Panc1 (cell line): ENCODE data around the gene TULP4. TPM values are rescaled to one million over a fixed set of nuclear protein-coding genes. Genes with fewer than 3 reads are reported as not detected.

Source experiments
- ATAC-seq: fragments of 200-7000 bp; cut with Tn5 transposase; 2 replicates; pipeline ENCODE4 v1.9.1; 2020; ENCODE audit warnings: mild to moderate bottlenecking, moderate library complexity
- BruUV-seq: library from RNA; stranded (reverse); fragments of 400-500 nt; replicated peaks from 2 replicates; lab custom pipeline; 2021; lab: Mats Ljungman, UMichigan
- CTCF ChIA-PET: fragments of 300-600 bp; sonication (Branson Sonifier 250); formaldehyde crosslinking; loops from one replicate; lab custom pipeline; 2022; ENCODE audit warnings: antibody characterized with exemption; lab: Charles Lee
- POLR2A ChIA-PET: fragments of 300-600 bp; sonication (Branson Sonifier 250); formaldehyde crosslinking; loops from one replicate; lab custom pipeline; 2022; ENCODE audit warnings: antibody characterized with exemption; lab: Charles Lee
- DNase-seq: peaks from one replicate; pipeline ENCODE4 v3.0.0-alpha.2; 2010; ENCODE audit warnings: low read depth, low spot score
- H3K27ac ChIP-seq: 2 replicates; pipeline ENCODE4 v1.5.1; 2011; ENCODE audit warnings: mild to moderate bottlenecking, low read length, inconsistent platforms
- H3K27me3 ChIP-seq: fragments of 200-500 bp; sonication (Bioruptor generic); 2 replicates; pipeline ENCODE4 v1.6.0; 2014; ENCODE audit warnings: low read length, inconsistent platforms; ENCODE audit not compliant: control insufficient read depth, insufficient read depth
- H3K36me3 ChIP-seq: fragments of 200-500 bp; sonication (Bioruptor generic); 2 replicates; pipeline ENCODE4 v1.5.1; 2014; ENCODE audit warnings: inconsistent platforms, mild to moderate bottlenecking, low read length, moderate library complexity; ENCODE audit not compliant: control insufficient read depth, insufficient read depth
- H3K4me1 ChIP-seq: 2 replicates; pipeline ENCODE4 v1.5.1; 2011; ENCODE audit warnings: inconsistent platforms, mild to moderate bottlenecking, low read length, moderate library complexity; ENCODE audit not compliant: control insufficient read depth, insufficient read depth
- H3K4me3 ChIP-seq, 2 experiments: 2 replicates each; pipeline ENCODE4 v1.5.1; 2011 to 2012; ENCODE audit warnings: low read depth in 2 of 2, low read length in 2 of 2, mild to moderate bottlenecking in 2 of 2, inconsistent platforms in 1 of 2, moderate library complexity in 1 of 2
- H3K9me3 ChIP-seq: fragments of 200-500 bp; sonication (Bioruptor generic); 2 replicates; pipeline ENCODE4 v1.5.1; 2014; ENCODE audit warnings: low read depth, mild to moderate bottlenecking, inconsistent platforms, low read length, moderate library complexity; ENCODE audit not compliant: control insufficient read depth, insufficient read depth
- POLR2AphosphoS5 ChIP-seq: IDR thresholded peaks from 2 replicates; pipeline ENCODE4 v1.6.1; 2012; ENCODE audit warnings: mild to moderate bottlenecking, low read depth, low read length, moderate library complexity
- SIN3A ChIP-seq: IDR thresholded peaks from 2 replicates; pipeline ENCODE4 v1.6.1; 2012; ENCODE audit warnings: low read depth, mild to moderate bottlenecking, low read length, moderate library complexity, borderline replicate concordance; ENCODE audit not compliant: insufficient read depth
- TCF7L2 ChIP-seq: IDR thresholded peaks from 2 replicates; pipeline ENCODE4 v1.6.1; 2011; ENCODE audit warnings: mild to moderate bottlenecking, low read depth, low read length, inconsistent platforms
- in situ Hi-C: cut with HindIII; loops from 2 replicates; pipeline ENCODE4 v1.10.0; 2016; ENCODE audit warnings: low sequenced_read_pairs, low pct_unique_long_range_greater_than_20kb
- intact Hi-C: fragments of 100-400 bp; cut with micrococcal nuclease; formaldehyde crosslinking; loops from one replicate; pipeline ENCODE4 v1.10.0; 2022; ENCODE audit not compliant: unreplicated experiment
- total RNA-seq: library from RNA; stranded (reverse); gene quantifications from one replicate; pipeline ENCODE4 v1.2.1, GENCODE V29; 2021; ENCODE audit not compliant: unreplicated experiment
- TF ChIP-seq, protein P1 (sequence below): fragments of 450-650 bp; IDR thresholded peaks from 2 replicates; pipeline ENCODE4 v1.5.1; 2017; ENCODE audit warnings: mild to moderate bottlenecking
- TF ChIP-seq, protein P2 (sequence below), 2 experiments: IDR thresholded peaks; 2 replicates each; pipeline ENCODE4 v1.6.1; 2011 to 2012; ENCODE audit warnings: low read depth in 2 of 2, control low read depth in 1 of 2, low read length in 1 of 2, mild to moderate bottlenecking in 1 of 2, moderate library complexity in 1 of 2; ENCODE audit not compliant: insufficient read depth in 1 of 2

The TULP4 gene
- total RNA-seq, 1 experiment from 2014 or later = 105 TPM

DNA sequence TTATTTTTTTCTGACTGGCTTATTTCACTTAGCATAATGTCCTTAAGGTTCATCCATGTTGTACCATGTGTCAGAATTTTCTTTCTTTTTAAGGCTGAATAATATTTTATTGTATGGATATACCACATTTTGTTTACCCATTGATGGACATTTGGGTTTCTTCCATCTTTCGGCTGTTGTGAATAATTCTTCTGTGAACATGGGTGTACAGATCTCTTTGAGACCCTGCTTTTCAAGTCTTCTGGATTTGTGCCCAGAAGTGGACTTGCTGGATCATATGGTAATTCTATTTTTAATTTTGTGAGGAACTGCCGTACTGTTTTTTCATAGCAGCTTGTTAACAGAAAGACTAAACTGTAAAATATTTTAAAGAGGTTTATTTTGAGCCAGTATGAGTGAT is 153.0 kb downstream of the TULP4 start:
- in situ Hi-C loops (no loop called here), intact Hi-C loops (no loop called here)
- Histone ChIP-seq H3K27ac (no peak overlapping the region), H3K9me3 (no peaks in the 10 kb centered on the region), H3K4me3 (no peak overlapping the region), H3K27me3 (no peaks in the 10 kb centered on the region), H3K36me3 (peaks cover 7% of the 10 kb centered on the region; the same call in 1 of the 2 replicates), H3K4me1 (no peaks in the 10 kb centered on the region)
- ChIA-PET CTCF (no interaction called here), POLR2A (no interaction called here)
- ATAC-seq (no peak), DNase-seq (no peak)
- TF ChIP-seq SIN3A (no peak), POLR2AphosphoS5 (no peak), TCF7L2 (no peak)
- TF ChIP-seq, protein P1, sequence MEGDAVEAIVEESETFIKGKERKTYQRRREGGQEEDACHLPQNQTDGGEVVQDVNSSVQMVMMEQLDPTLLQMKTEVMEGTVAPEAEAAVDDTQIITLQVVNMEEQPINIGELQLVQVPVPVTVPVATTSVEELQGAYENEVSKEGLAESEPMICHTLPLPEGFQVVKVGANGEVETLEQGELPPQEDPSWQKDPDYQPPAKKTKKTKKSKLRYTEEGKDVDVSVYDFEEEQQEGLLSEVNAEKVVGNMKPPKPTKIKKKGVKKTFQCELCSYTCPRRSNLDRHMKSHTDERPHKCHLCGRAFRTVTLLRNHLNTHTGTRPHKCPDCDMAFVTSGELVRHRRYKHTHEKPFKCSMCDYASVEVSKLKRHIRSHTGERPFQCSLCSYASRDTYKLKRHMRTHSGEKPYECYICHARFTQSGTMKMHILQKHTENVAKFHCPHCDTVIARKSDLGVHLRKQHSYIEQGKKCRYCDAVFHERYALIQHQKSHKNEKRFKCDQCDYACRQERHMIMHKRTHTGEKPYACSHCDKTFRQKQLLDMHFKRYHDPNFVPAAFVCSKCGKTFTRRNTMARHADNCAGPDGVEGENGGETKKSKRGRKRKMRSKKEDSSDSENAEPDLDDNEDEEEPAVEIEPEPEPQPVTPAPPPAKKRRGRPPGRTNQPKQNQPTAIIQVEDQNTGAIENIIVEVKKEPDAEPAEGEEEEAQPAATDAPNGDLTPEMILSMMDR = no peak
- TF ChIP-seq, protein P2, sequence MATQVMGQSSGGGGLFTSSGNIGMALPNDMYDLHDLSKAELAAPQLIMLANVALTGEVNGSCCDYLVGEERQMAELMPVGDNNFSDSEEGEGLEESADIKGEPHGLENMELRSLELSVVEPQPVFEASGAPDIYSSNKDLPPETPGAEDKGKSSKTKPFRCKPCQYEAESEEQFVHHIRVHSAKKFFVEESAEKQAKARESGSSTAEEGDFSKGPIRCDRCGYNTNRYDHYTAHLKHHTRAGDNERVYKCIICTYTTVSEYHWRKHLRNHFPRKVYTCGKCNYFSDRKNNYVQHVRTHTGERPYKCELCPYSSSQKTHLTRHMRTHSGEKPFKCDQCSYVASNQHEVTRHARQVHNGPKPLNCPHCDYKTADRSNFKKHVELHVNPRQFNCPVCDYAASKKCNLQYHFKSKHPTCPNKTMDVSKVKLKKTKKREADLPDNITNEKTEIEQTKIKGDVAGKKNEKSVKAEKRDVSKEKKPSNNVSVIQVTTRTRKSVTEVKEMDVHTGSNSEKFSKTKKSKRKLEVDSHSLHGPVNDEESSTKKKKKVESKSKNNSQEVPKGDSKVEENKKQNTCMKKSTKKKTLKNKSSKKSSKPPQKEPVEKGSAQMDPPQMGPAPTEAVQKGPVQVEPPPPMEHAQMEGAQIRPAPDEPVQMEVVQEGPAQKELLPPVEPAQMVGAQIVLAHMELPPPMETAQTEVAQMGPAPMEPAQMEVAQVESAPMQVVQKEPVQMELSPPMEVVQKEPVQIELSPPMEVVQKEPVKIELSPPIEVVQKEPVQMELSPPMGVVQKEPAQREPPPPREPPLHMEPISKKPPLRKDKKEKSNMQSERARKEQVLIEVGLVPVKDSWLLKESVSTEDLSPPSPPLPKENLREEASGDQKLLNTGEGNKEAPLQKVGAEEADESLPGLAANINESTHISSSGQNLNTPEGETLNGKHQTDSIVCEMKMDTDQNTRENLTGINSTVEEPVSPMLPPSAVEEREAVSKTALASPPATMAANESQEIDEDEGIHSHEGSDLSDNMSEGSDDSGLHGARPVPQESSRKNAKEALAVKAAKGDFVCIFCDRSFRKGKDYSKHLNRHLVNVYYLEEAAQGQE (IDR thresholded peaks at IDR 0.05; ENCODE audit: insufficient read depth in 1 of 2, low read depth in 2 of 2, low read length in 1 of 2) = no peak
- no TSS peak for BruUV-seq

DNA sequence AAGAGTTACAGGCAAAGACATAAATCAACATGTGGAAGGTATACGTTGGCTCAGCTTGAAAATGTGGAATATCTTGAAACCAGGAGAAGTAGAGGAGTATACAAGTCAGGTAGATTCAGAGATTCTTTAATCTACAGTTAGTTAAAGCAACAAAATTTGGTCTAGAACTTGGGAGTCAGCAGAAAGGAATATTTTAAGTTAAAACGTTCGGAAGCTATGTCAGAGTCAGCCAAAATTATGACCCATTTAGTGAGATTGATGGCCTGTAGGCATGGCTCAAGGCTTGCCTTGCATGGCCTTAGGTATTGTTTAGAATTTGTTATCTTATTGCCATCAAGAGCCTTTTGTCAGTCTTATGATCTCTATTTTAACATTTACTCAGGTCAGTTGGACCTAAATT is 153.5 kb downstream of the TULP4 start:
- no TSS peak for BruUV-seq
- H3K4me3 ChIP-seq = no peak overlapping the region
- no peaks in the 10 kb centered on the region for H3K27me3 ChIP-seq
- H3K36me3 ChIP-seq = peaks cover 7% of the 10 kb centered on the region; the same call in 1 of the 2 replicates
- intact Hi-C loops (no loop called here), in situ Hi-C loops (no loop called here)
- H3K27ac ChIP-seq = no peak overlapping the region
- TF ChIP-seq POLR2AphosphoS5 (no peak), TCF7L2 (no peak), SIN3A (no peak)
- TF ChIP-seq, protein P2 (IDR thresholded peaks at IDR 0.05; ENCODE audit: insufficient read depth in 1 of 2, low read depth in 2 of 2, low read length in 1 of 2) = no peak
- TF ChIP-seq, protein P1 = no peak
- DNase-seq = no peak
- POLR2A ChIA-PET = no interaction called here
- no peaks in the 10 kb centered on the region for H3K9me3 ChIP-seq
- ATAC-seq = no peak
- no peaks in the 10 kb centered on the region for H3K4me1 ChIP-seq
- CTCF ChIA-PET = no interaction called here
